H1 (cell line): ENCODE data around the gene ZNF839.

ENCODE experiments used
- CTCF ChIP-seq, 3 experiments: IDR thresholded peaks; 1 replicate in 2 of 3; 2 replicates in 1 of 3; pipeline versions ENCODE4 v1.5.1 to v1.6.1; 2011; ENCODE audit warnings: low read length in 3 of 3, mild to moderate bottlenecking in 3 of 3, inconsistent platforms in 2 of 3, low read depth in 1 of 3, moderate library complexity in 1 of 3; ENCODE audit not compliant: insufficient read depth in 1 of 3; ENCODE audit errors: control extremely low read depth in 1 of 3
- EZH2 ChIP-seq: fragments of 200-600 bp; sonication (generic); IDR thresholded peaks from 2 replicates; pipeline ENCODE4 v1.7.1; 2012; ENCODE audit warnings: low read depth, mild to moderate bottlenecking, moderate library complexity, low read length, inconsistent platforms; ENCODE audit not compliant: severe bottlenecking
- FOSL1 ChIP-seq: IDR thresholded peaks from 2 replicates; pipeline ENCODE4 v1.6.1; 2011; ENCODE audit warnings: mild to moderate bottlenecking, low read depth, low read length, moderate library complexity; ENCODE audit not compliant: insufficient read depth
- HDAC2 ChIP-seq, 2 experiments: fragments of 300-600 bp in 1 of 2; sonication (generic) in 1 of 2; IDR thresholded peaks; 2 replicates each; pipeline ENCODE4 v1.6.1; 2011 to 2012; ENCODE audit warnings: low read depth in 2 of 2, low read length in 2 of 2, mild to moderate bottlenecking in 2 of 2, moderate library complexity in 2 of 2, borderline replicate concordance in 1 of 2, inconsistent platforms in 1 of 2
- MAX ChIP-seq: IDR thresholded peaks from 2 replicates; pipeline ENCODE4 v1.6.1; 2012; ENCODE audit warnings: inconsistent platforms
- POLR2A ChIP-seq, 2 experiments: IDR thresholded peaks; 1 replicate in 1 of 2; 2 replicates in 1 of 2; pipeline ENCODE4 v1.6.1; 2011; ENCODE audit warnings: low read depth in 2 of 2, low read length in 2 of 2, mild to moderate bottlenecking in 2 of 2; ENCODE audit errors: control extremely low read depth in 1 of 2
- POLR2AphosphoS5 ChIP-seq: IDR thresholded peaks from 2 replicates; pipeline ENCODE4 v1.6.1; 2011; ENCODE audit warnings: low read depth, low read length
- TAF1 ChIP-seq: IDR thresholded peaks from 2 replicates; pipeline ENCODE4 v1.6.1; 2011; ENCODE audit warnings: mild to moderate bottlenecking, low read depth, low read length
- TBP ChIP-seq: IDR thresholded peaks from 2 replicates; pipeline ENCODE4 v1.6.1; 2011; ENCODE audit warnings: low read depth, low read length, improper control_type of control experiment
- YY1 ChIP-seq: IDR thresholded peaks from 2 replicates; pipeline ENCODE4 v1.6.1; 2011; ENCODE audit warnings: low read depth, mild to moderate bottlenecking, low read length

- TF ChIP-seq FOSL1 (no peak), EZH2 (no peak), YY1 (no peak), CTCF (IDR thresholded peaks at IDR 0.05; ENCODE audit: control extremely low read depth in 1 of 3, insufficient read depth in 1 of 3, low read depth in 1 of 3, low read length in 3 of 3) (peak; percentile 6 to 16 (median 15); a peak in 3 of 4 replicates), POLR2AphosphoS5 (no peak), TAF1 (0 out of 2 replicates have a peak, but pooled peaks have one; percentile 42), MAX (peak; percentile 41; the same call in 1 of the 2 replicates), TBP (peak; percentile 100), HDAC2 (IDR thresholded peaks at IDR 0.05; ENCODE audit: borderline replicate concordance in 1 of 2, low read depth in 2 of 2, low read length in 2 of 2) (peak in 1 of 2 experiments; percentile 65; a peak in 1 of 4 replicates), POLR2A (IDR thresholded peaks at IDR 0.05; ENCODE audit: control extremely low read depth in 1 of 2, low read depth in 2 of 2, low read length in 2 of 2) (peak in 1 of 2 experiments; percentile 53; a peak in 2 of 3 replicates)
Measured at GRCh38 chr14:102316743-102317563, 2.6 kb upstream of the ZNF839 start.
